H1 (cell line): ENCODE measurements around the gene CKLF. TPM values are rescaled to one million over a fixed set of nuclear protein-coding genes. Genes with fewer than 3 reads are reported as not detected.

Source experiments
- CBX5 ChIP-seq: fragments of 300-800, 300-1000 bp; sonication (generic); IDR thresholded peaks from 2 replicates; pipeline ENCODE4 v1.7.1; 2016; ENCODE audit warnings: antibody characterized with exemption, low read length, low read depth
- EGR1 ChIP-seq: IDR thresholded peaks from 2 replicates; pipeline ENCODE4 v1.6.1; 2011; ENCODE audit warnings: low read depth, low read length, borderline replicate concordance
- JUND ChIP-seq: IDR thresholded peaks from 2 replicates; pipeline ENCODE4 v1.6.1; 2011; ENCODE audit warnings: mild to moderate bottlenecking, improper control_type of control experiment, low read length
- POLR2AphosphoS5 ChIP-seq: IDR thresholded peaks from 2 replicates; pipeline ENCODE4 v1.6.1; 2011; ENCODE audit warnings: low read depth, low read length
- SAP30 ChIP-seq: fragments of 300-600 bp; sonication (generic); IDR thresholded peaks from 2 replicates; pipeline ENCODE4 v1.7.1; 2012; ENCODE audit warnings: low read length, moderate library complexity, mild to moderate bottlenecking, inconsistent platforms; ENCODE audit not compliant: insufficient read depth, insufficient replicate concordance
- SIX5 ChIP-seq: IDR thresholded peaks from 2 replicates; pipeline ENCODE4 v1.6.1; 2011; ENCODE audit warnings: mild to moderate bottlenecking, low read depth, low read length
- SUZ12 ChIP-seq: fragments of 200-600 bp; sonication (generic); IDR thresholded peaks from 2 replicates; pipeline ENCODE4 v1.6.1; 2012; ENCODE audit warnings: mild to moderate bottlenecking, inconsistent platforms, low read length, moderate library complexity, mixed read lengths
- TCF12 ChIP-seq: IDR thresholded peaks from 2 replicates; pipeline ENCODE4 v1.6.1; 2011; ENCODE audit warnings: low read depth, mild to moderate bottlenecking, low read length
- polyA plus RNA-seq, 7 experiments: library from polyadenylated mRNA; depleted of rRNA in 3 of 7; stranded (reverse) in 5 of 7; unstranded in 2 of 7; fragments of >200 nt in 5 of 7; fragments of 200-250 nt in 2 of 7; gene quantifications; 1 replicate in 5 of 7; 2 replicates in 1 of 7; 4 replicates in 1 of 7; pipeline versions ENCODE4 v1.2.1 to v1.2.3, GENCODE V29; 2011 to 2013; ENCODE audit warnings: missing spikeins in 2 of 7, mixed read lengths in 2 of 7
- total RNA-seq: library from RNA; stranded (reverse); fragmentation: NEBNext Ultra II Directional; extraction: Animal tissue kit (Norgen Biotek cat#: 25700); gene quantifications from 2 replicates; pipeline ENCODE4 v1.2.1, GENCODE V29; 2021
- TF ChIP-seq, protein P1 (sequence below): IDR thresholded peaks from 2 replicates; pipeline ENCODE4 v1.6.1; 2012; ENCODE audit warnings: inconsistent platforms

Gene CKLF
- total and polyA plus RNA-seq, 2 of the 8 experiments (the other 6 are each of a cell fraction or from before 2014, with no cell fraction given), result 21.1 to 63.5 TPM

DNA sequence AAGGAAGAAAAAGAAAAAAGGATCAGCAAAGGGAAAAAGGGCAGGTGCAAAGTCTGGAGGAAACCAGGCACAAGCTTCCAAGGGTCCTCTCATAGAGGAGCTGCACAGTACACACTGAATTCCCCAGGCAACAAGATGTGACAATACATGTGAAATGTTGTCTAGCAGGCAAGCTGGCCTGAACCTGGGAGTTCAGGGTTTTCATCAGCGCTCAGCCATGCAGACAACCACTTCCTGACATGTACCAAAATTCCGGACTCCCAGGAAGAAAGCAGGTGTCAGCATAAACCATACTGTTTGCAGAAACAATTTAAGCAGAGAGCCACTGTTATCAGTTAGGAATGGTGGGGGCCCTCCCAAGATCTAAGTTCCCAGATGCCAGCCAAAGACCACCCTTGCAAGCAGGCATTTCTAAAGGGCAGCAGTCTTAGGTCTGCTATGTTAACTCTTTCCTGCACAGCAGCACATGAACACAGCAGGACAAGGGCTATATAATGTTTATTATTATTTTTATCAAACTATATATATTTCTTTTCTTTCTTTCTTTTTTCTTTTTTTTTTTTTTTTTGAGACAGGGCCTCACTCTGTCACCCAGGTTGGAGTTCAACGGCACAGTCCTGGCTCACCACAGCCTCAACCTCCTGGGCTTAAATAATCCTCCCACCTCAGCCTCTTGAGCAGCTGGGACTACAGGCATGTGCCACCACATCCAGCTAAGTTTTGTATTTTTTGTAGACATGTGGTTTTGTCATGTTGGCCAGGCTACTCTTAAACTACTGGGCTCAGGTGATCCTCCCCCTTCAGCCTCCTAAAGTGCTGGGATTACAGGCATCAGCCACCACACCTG, 12.5 kb upstream of the CKLF start (continued):
- TF ChIP-seq SUZ12 (no peak), EGR1 (no peak), POLR2AphosphoS5 (no peak), SIX5 (no peak), JUND (no peak), CBX5 (no peak), SAP30 (no peak), TCF12 (no peak)
- TF ChIP-seq, protein P1, sequence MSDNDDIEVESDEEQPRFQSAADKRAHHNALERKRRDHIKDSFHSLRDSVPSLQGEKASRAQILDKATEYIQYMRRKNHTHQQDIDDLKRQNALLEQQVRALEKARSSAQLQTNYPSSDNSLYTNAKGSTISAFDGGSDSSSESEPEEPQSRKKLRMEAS, result no peak
- TF ChIP-seq, all 59 proteins: peak for 0
